ENCODE data around the gene TUBGCP6.

Gene TUBGCP6

GRCh38 chr22:50167689-50168489 lies 76.9 kb downstream of the TUBGCP6 start:
- no peak for DNase-seq (ENCODE audit: low spot score)

Data from hematopoietic multipotent progenitor cell treated with erythropoietin and hydrocortisone succinate and interleukin-3 and kit ligand, for 17 days (in vitro differentiated cells).